ENCODE results near the gene TMEM219. TPM values are rescaled to one million over a fixed set of nuclear protein-coding genes. Genes with fewer than 3 reads are reported as not detected.

Gene TMEM219
- total and polyA plus RNA-seq, 9 of the 15 experiments (the other 6 are each of a cell fraction or from before 2014, with no cell fraction given): 35.3 to 62.8 (median 55.5) TPM

DNA sequence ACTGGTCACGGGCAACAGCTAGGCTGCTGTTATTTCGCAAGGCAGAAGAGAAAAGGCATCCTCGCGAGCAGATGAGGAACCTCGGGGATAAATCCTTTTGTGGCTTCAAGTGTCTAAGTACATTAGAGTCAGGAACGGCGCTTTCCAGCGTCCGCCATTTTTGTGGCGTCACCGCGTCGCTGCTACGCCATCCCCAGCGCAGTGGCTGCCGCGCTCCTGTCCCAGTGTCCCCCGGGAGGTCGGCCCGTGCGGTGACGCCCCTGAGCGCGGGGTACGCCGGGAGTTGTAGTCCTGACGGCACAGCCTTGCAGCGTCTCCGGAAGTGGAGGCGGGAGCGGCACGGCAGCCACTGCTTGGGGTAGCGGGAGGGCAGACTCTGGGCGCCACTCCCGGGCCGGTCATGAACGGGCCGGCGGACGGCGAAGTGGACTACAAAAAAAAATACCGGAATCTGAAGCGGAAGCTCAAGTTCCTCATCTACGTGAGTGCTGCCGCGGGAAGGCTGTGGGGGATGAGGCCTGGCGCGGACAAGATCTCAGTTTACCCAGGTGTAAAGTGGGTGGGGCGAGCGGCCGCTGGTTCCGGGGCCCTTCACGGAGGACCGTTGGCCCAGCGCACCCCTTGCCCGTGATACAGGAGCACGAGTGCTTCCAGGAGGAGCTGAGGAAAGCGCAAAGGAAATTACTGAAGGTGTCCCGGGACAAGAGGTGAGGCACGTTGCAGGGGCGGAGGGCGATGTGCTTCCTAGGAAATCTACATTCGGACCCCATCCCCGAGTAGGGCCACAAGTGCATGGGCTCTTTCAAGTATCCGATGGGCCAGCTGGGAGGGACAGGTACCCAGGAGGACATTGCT is 34.3 kb downstream of the TMEM219 start, which contains the start of gene INO80E (continued):
- TF ChIP-seq MXI1 (IDR thresholded peaks at IDR 0.05; ENCODE audit: low read depth, low read length) (0 out of 2 replicates have a peak, but pooled peaks have one; percentile 51), ZSCAN29 (IDR thresholded peaks at IDR 0.05) (no peak), ZFPM2 (CRISPR knock-in tag; IDR thresholded peaks at IDR 0.05) (no peak), COPS2 (conservative IDR thresholded peaks at IDR 0.05) (no peak), MTA1 (IDR thresholded peaks at IDR 0.05; ENCODE audit: borderline replicate concordance) (peak; percentile 95), ZNF263 (CRISPR knock-in tag; IDR thresholded peaks at IDR 0.05; ENCODE audit: borderline replicate concordance) (peak; percentile 60; the same call in 1 of the 2 replicates), RB1 (IDR thresholded peaks at IDR 0.05; ENCODE audit: low read depth) (peak; percentile 79; the same call in 1 of the 2 replicates), ZNF175 (CRISPR knock-in tag; IDR thresholded peaks at IDR 0.05; ENCODE audit: low read depth) (peak; percentile 63; the same call in 1 of the 2 replicates), ELF4 (CRISPR knock-in tag; IDR thresholded peaks at IDR 0.05) (no peak), RUNX1 (IDR thresholded peaks at IDR 0.05; ENCODE audit: low read depth) (no peak), FOXP1 (CRISPR knock-in tag; IDR thresholded peaks at IDR 0.05) (peak; percentile 91), EGR1 (conservative IDR thresholded peaks at IDR 0.05) (peak; percentile 84), HSF4 (CRISPR knock-in tag; IDR thresholded peaks at IDR 0.05; ENCODE audit: borderline replicate concordance) (no peak), ZNF12 (CRISPR knock-in tag; IDR thresholded peaks at IDR 0.05) (peak; percentile 2; the same call in 1 of the 2 replicates), HNRNPLL (IDR thresholded peaks at IDR 0.05; ENCODE audit: low read depth, low read length, poor library complexity, severe bottlenecking) (peak; percentile 66)
- TF ChIP-seq, protein P1, sequence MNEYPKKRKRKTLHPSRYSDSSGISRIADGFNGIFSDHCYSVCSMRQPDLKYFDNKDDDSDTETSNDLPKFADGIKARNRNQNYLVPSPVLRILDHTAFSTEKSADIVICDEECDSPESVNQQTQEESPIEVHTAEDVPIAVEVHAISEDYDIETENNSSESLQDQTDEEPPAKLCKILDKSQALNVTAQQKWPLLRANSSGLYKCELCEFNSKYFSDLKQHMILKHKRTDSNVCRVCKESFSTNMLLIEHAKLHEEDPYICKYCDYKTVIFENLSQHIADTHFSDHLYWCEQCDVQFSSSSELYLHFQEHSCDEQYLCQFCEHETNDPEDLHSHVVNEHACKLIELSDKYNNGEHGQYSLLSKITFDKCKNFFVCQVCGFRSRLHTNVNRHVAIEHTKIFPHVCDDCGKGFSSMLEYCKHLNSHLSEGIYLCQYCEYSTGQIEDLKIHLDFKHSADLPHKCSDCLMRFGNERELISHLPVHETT (CRISPR knock-in tag; conservative IDR thresholded peaks at IDR 0.05 in 1 of 2, IDR thresholded peaks at IDR 0.05 in 1 of 2): peak in 1 of 2 experiments; percentile 78; a peak in 2 of 4 replicates
- TF ChIP-seq, protein P2, sequence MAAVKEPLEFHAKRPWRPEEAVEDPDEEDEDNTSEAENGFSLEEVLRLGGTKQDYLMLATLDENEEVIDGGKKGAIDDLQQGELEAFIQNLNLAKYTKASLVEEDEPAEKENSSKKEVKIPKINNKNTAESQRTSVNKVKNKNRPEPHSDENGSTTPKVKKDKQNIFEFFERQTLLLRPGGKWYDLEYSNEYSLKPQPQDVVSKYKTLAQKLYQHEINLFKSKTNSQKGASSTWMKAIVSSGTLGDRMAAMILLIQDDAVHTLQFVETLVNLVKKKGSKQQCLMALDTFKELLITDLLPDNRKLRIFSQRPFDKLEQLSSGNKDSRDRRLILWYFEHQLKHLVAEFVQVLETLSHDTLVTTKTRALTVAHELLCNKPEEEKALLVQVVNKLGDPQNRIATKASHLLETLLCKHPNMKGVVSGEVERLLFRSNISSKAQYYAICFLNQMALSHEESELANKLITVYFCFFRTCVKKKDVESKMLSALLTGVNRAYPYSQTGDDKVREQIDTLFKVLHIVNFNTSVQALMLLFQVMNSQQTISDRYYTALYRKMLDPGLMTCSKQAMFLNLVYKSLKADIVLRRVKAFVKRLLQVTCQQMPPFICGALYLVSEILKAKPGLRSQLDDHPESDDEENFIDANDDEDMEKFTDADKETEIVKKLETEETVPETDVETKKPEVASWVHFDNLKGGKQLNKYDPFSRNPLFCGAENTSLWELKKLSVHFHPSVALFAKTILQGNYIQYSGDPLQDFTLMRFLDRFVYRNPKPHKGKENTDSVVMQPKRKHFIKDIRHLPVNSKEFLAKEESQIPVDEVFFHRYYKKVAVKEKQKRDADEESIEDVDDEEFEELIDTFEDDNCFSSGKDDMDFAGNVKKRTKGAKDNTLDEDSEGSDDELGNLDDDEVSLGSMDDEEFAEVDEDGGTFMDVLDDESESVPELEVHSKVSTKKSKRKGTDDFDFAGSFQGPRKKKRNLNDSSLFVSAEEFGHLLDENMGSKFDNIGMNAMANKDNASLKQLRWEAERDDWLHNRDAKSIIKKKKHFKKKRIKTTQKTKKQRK (IDR thresholded peaks at IDR 0.05; ENCODE audit: borderline replicate concordance, low read depth, low read length): no peak
- TF ChIP-seq, protein P3, sequence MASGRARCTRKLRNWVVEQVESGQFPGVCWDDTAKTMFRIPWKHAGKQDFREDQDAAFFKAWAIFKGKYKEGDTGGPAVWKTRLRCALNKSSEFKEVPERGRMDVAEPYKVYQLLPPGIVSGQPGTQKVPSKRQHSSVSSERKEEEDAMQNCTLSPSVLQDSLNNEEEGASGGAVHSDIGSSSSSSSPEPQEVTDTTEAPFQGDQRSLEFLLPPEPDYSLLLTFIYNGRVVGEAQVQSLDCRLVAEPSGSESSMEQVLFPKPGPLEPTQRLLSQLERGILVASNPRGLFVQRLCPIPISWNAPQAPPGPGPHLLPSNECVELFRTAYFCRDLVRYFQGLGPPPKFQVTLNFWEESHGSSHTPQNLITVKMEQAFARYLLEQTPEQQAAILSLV (tag; IDR thresholded peaks at IDR 0.05): no peak
- TF ChIP-seq, protein P4, sequence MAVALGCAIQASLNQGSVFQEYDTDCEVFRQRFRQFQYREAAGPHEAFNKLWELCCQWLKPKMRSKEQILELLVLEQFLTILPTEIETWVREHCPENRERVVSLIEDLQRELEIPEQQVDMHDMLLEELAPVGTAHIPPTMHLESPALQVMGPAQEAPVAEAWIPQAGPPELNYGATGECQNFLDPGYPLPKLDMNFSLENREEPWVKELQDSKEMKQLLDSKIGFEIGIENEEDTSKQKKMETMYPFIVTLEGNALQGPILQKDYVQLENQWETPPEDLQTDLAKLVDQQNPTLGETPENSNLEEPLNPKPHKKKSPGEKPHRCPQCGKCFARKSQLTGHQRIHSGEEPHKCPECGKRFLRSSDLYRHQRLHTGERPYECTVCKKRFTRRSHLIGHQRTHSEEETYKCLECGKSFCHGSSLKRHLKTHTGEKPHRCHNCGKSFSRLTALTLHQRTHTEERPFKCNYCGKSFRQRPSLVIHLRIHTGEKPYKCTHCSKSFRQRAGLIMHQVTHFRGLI (CRISPR knock-in tag; IDR thresholded peaks at IDR 0.05): no peak
- TF ChIP-seq, protein P5, sequence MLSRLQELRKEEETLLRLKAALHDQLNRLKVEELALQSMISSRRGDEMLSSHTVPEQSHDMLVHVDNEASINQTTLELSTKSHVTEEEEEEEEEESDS (CRISPR knock-in tag; IDR thresholded peaks at IDR 0.05): no peak
